ENCODE measurements around the gene RAB7A.

DNA sequence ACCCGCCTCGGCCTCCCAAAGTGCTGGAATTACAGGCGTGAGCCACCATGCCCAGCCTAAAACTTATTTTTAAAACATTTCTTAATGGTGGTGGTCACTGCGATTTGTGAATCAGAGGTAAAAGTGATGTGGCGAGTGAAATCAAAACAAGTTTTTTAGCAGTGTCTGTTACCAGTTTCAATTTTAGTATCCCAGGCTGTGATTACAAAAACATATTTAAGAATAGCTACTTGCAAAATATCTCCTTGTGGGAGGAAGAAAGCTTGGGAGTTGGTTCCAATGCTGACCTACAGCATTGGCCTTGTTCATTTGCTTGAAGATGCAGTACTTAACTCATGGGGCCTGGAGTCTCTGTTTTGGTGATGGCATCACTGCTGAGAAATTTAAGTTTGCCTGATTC is 4.5 kb downstream of the RAB7A start:
- TF ChIP-seq, protein P1, sequence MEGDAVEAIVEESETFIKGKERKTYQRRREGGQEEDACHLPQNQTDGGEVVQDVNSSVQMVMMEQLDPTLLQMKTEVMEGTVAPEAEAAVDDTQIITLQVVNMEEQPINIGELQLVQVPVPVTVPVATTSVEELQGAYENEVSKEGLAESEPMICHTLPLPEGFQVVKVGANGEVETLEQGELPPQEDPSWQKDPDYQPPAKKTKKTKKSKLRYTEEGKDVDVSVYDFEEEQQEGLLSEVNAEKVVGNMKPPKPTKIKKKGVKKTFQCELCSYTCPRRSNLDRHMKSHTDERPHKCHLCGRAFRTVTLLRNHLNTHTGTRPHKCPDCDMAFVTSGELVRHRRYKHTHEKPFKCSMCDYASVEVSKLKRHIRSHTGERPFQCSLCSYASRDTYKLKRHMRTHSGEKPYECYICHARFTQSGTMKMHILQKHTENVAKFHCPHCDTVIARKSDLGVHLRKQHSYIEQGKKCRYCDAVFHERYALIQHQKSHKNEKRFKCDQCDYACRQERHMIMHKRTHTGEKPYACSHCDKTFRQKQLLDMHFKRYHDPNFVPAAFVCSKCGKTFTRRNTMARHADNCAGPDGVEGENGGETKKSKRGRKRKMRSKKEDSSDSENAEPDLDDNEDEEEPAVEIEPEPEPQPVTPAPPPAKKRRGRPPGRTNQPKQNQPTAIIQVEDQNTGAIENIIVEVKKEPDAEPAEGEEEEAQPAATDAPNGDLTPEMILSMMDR (IDR thresholded peaks at IDR 0.05): no peak
- no peak for TF ChIP-seq POLR2A (IDR thresholded peaks at IDR 0.05)
